HG02870 (cell line): ENCODE data around the gene ZFP1.

ENCODE experiments used
- ATAC-seq: cut with Tn5 transposase; IDR thresholded peaks from one replicate; pipeline ENCODE4 v1.9.1; 2021; ENCODE audit warnings: mild to moderate bottlenecking, moderate library complexity; ENCODE audit not compliant: unreplicated experiment

Gene ZFP1

GRCh38 chr16:75148311-75149195 is at the start of gene ZFP1:
Gene ZFP1 (plus strand): TSS chr16:75148524. CDS start chr16:75152952, 4,428 bp downstream.
- peak; percentile 74 for ATAC-seq

- no peak for ATAC-seq
These were observed 49.2 kb upstream of the ZFP1 start for GRCh38 chr16:75099075-75099667.

GRCh38 chr16:75099738-75100602 is 48.4 kb upstream of the ZFP1 start:
- no peak for ATAC-seq

- ATAC-seq, result no peak
These were observed 47.7 kb upstream of the ZFP1 start for GRCh38 chr16:75100603-75100990.

- no peak for ATAC-seq
These were observed 46.7 kb upstream of the ZFP1 start for GRCh38 chr16:75101635-75102034.

DNA sequence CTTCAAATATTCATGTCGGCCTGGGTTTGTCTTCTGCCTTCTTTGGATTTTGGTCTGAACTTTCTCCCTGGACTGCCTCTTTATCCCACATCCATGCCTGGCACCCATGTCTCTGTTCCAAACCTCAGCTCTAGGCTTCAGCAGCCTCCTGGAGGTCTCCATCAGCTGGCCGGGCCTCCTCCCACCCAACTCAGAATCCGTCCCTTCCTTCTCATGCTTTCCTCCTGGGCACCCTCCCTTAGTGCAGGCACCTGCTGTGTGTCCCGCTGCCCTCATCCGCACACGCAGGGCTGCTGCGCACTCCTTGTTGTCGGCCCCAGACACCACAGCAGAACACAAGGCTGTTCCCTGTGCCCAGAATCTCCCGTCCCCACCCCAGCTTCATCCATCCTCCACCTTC is 45.7 kb upstream of the ZFP1 start:
- no peak for ATAC-seq

GRCh38 chr16:75103994-75104393 is 44.3 kb upstream of the ZFP1 start:
- ATAC-seq, result no peak

DNA sequence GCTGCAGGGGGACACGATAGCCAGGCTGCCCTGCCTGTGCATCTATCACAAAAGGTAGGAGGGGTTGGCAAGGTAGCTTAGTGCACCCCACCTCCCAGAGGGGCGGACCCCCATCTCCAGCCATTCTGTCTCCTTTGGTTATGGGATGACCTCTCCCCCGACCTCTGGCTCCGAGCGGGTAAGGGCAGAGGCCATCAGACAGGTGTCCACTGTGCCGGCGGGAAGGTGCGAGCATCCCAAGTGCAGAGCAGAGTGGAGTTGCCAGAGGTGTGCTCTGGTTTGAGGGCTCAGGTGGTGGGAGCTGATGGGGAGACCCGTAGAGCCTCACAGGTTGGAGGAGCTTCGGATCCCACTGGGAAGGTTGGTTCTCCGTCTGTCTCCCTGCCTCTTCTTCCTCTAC is 43.5 kb upstream of the ZFP1 start:
- no peak for ATAC-seq

GRCh38 chr16:75105306-75106061 is 42.8 kb upstream of the ZFP1 start:
- ATAC-seq, result no peak

DNA sequence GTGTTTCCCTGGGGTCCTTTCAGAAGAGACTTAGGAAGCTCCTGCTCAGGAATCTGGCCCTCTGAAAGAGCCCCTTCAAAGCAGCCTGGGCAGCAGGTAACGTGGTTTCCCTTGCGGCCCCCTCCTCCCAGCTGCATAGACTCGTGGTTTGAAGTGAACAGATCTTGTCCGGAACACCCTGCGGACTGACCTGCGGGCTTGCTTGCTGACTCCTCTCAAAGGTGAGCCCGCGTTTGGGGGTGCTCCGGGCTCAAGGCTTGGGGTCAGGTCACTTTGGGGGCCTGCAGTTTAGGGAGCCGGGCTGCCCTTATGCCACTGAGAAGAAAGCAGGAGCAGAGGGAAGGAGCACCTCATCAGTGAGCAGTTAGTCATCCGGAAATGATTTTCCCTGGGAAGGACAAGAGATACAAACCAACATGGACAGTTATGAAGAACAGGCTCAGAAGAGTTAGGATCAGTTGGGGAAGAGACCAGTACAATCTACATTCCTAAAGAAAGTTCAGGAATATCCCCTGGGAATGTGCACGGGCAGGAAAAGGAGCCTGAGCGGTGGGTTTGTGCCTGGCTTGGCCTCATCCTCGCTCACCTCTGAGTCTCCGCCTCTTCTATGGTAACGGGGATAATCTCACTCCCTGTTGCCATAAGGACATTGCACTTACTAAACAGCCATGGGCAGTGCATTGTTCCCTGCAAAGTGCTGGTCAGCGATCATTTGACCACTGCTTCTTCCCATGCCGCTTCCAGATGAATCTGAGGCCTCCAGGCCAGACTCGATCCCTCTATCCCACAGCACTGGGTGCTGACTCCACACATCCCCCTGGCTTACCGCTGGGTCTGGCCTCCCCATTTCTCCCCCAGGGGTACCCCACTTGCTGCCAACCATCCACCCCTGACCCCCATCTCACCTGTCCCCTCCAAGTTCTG is 41.7 kb upstream of the ZFP1 start:
- no peak for ATAC-seq

GRCh38 chr16:75107505-75107904 is 40.8 kb upstream of the ZFP1 start:
- ATAC-seq, result no peak

- ATAC-seq, result no peak
These were observed 39.3 kb upstream of the ZFP1 start for GRCh38 chr16:75108792-75109731.

- no peak for ATAC-seq
These were observed 38.5 kb upstream of the ZFP1 start for GRCh38 chr16:75109732-75110243.

- peak; percentile 80 for ATAC-seq
These were observed 37.4 kb upstream of the ZFP1 start for GRCh38 chr16:75110637-75111513.

DNA sequence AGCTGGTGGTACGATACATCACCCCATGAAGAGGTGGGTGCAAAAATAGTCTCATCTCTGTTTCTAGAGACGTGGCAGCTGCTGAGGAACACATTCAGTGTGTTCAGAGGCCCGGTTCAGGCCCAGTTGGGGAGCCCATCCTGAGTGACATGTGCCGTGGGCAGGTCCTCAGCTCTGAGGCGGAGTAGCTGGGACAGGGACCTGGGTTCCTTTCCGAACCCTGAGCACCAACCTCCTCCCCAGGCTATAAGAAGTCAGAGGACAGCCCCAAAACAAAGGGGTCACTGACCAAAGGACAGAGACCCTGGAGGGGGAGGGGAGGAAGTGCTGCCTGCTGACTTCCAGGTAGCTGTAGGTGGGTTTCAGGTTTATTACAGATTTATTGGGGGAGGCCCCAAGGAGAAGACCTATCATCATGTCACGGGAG is 36.8 kb upstream of the ZFP1 start:
- no peak for ATAC-seq

DNA sequence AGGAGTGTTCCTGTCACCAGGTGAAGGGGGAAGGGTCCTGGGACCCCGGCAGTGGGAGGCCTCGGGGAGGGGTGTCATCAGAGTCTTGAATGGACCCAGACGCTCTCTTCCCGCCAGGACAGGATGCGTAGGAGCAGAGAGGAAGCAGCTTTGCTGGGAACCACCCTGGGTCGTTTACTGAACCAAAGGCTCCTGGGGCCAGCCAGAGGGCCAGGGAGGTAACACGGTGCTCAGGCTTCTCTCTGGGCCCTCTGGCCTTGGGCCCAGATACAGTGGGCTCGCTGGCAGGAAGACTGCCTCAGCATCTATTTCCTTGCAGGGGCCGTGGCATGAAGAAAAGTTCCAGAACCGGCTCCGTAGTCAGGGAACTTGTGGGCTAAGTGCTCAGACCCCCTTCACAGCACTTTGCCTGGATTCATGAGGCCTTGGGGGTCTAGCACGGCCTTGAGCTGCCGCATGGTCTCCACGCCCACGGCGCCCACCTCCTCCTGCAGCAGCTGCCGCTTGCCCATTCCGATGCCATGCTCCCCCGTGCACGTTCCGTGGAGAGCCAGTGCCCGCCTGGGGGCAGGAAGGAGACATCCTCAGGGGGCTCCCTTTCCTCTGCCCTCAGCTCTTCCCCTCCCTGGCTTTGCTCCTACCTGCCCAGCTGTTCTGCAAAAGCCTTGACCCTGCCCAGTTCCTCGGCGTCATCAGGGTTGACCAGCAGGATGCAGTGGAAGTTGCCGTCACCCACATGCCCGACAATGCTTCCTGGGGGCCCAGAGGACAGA is 36.2 kb upstream of the ZFP1 start:
- ATAC-seq, result no peak
